Activated gamma-delta T cell treated with Interleukin-2 at 50 U/mL for 16 hours (primary cell): ENCODE measurements around the gene TLK2.
"Not testable (repeated sequence)": the region's sequence is repeated elsewhere in the genome, so short reads cannot be mapped to it uniquely, and the experiment has no call there.

ENCODE experiments used
- DNase-seq: peaks from one replicate; pipeline ENCODE4 v3.0.0-alpha.2; 2020

TLK2 gene

GRCh38 chr17:62565817-62566216, 87.2 kb downstream of the TLK2 start:
- DNase-seq: no peak

GRCh38 chr17:62566996-62567578, 88.5 kb downstream of the TLK2 start:
- DNase-seq: no peak

DNA sequence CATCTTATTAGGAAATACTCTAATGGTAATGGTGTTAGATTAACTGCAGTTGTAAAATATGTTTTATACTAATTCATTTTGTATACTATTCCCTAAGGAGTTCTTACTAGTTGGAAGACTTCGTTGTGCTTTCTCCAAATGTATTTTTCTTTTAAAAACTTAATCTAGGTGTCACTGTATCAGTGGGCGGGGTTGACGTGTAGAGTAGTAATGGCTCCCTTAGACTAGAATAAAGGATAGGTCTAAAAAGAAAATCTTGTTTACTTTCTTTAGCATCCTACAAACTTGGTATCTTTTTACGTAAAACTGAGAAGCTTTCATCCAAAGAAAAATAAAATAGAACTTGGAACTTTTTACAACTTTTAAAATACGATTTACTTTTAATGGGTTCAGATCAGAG, 93.9 kb downstream of the TLK2 start:
- DNase-seq: no peak

DNA sequence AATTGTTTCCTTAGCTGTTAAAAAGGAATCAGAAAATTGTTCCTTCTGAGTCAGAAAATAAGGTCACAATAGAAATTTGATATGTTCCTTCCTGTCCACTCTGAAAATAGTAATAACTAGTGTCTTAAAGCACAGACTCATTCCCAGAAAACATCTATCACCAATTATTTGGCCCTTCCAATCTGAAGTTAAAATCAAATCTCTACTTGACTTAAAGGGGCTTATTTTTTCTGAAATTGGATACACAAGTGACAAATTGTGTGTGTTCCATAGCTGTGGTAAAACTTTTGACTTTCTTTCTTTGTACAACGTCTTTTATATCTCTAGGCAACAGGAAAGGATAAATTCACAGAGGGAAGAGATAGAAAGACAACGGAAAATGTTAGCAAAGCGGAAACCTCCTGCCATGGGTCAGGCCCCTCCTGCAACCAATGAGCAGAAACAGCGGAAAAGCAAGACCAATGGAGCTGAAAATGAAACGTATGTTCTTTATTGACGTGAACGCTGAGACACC, 94.3 kb downstream of the TLK2 start:
- no peak for DNase-seq

GRCh38 chr17:62573480-62574117, 95.0 kb downstream of the TLK2 start:
- DNase-seq: no peak

- DNase-seq: no peak
These were observed 97.8 kb downstream of the TLK2 start for GRCh38 chr17:62576382-62576781.

DNA sequence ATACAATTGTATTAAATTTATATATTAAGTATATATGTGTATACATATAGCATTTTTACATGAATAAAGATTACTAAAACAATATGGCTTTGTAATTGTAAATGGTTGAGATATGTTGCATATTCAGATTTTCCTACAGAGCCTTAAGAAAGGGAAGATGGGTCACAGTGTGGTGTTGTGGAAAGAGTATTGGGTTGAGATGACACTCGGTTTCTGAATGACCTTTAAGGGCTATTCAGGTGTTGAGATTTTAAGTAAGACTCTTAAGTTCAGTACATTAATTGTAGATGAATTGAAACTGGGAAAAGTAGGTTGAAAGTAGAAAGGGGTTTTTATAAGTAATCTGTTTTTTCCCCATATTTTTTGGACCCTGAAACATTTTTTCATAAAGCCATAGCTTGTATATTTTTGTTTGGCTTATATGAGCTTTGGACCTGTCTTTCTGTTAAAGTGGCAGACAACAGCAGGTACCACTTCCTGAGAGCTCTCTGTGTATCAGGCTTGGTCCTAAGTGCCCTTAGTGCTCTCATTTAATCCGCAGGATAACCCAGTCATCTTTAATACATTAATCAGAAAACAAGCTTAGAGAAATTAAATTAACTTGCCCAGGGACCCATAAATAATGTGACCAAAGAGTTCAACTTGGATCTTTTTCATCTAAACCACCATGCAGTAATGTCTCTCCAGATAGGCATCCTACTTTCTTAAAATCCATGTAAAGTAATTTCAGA, 100.3 kb downstream of the TLK2 start:
- no peak for DNase-seq

GRCh38 chr17:62580947-62581346, 102.3 kb downstream of the TLK2 start:
- no peak for DNase-seq

DNA sequence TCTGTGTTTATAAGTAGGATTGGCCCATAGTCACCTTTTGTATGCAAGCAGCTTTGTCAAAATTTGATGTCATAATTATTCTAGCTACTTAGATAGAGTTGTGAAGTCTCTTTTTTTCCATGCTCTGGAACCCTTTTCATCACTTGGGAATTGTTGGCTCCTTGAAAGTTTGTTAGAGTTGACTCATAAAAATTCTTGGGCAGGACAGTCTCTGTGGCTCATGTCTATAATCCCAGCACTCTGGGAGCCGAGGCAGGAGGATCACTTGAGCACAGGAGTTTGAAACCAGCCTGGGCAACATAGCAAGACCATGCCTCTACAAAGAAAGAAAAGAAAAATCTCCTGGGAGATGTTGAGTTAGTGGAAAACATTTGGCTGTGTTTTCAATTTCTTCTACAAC, 103.1 kb downstream of the TLK2 start:
- DNase-seq: no peak

DNA sequence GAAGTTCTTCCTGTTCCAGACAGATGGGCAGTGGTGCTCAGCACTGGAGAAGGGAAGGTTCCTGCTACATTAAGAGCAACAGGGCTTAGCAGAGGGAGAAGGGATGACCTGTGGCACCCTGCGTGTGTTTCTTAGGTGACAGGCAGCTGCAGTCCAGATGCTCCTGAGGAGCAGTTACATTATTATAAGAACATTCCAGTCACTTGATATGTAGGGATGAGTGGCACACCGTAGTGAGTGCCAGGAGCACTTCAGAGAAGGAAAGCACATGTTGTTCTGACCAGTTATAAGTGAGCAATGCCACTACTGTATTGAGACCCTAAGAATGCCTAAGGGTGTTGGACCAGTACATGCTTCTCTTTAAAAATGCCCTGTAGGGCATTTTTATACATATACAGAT, 108.9 kb downstream of the TLK2 start:
- DNase-seq: no peak

- no peak for DNase-seq
These were observed 109.5 kb downstream of the TLK2 start for GRCh38 chr17:62588109-62588508.

GRCh38 chr17:62591333-62591732, 112.7 kb downstream of the TLK2 start:
- DNase-seq: no peak

GRCh38 chr17:62591822-62592221, 113.2 kb downstream of the TLK2 start:
- not testable (repeated sequence) for DNase-seq

- DNase-seq: no peak
These were observed 113.9 kb downstream of the TLK2 start for GRCh38 chr17:62592341-62593099.

DNA sequence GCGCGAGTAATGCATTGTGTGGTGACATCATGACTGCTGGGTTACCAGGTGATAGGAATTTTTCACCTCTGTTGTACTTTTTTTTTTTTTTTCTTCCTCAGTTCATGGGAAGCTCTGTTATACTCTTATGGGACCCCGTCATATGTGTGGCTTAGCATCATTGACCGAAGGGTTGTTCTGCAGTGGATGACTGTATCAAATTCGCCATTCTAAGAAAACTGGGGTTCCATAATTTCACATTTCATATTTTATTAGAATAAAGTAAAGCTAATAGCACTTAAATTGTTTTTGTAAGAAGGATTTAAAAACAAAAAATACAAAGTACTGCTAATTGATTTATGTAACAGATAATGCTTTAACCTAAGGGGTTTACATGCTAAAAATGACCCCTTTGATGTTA, 116.9 kb downstream of the TLK2 start:
- DNase-seq: no peak

- no peak for DNase-seq
These were observed 118.0 kb downstream of the TLK2 start for GRCh38 chr17:62596662-62597061.

DNA sequence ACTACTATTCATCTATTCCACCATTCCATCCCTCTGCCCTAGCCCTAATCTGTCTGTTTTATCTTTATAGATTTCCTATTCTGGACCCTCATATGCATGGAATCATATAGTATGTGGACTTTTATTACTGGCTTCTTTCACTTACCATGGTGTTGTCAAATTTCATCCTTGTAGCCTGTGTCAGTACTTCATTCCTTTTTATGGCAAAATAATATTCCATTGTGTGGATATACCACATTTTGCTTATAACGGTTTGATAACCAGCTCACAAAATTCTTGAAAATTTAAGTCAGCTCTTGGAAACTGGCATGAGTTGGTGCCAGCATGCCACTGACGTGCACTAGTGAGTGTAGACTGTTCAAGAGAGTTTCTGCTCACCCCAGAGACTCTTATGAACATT, 118.5 kb downstream of the TLK2 start:
- no peak for DNase-seq

DNA sequence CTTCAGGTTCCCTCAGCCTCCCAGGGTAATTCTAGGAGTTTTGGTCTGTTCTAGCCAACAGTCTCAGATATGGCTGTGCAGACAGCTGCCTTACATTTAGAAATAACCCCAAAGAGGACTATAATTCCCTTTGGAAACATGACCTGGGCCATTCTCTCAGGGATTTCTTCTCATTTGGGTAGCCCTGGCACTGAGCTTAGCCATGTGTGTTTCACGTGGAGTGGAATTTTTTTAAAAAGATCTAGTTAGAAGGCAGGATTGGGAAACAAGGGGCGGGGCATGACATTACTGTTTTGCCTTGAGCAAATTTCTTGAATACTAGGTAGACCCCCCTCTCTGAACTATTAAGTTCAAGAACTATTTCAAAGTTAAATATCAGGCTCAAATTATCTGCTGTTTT, 119.3 kb downstream of the TLK2 start:
- DNase-seq: no peak

GRCh38 chr17:62599964-62600657, 121.5 kb downstream of the TLK2 start:
- DNase-seq: no peak

- DNase-seq: no peak
These were observed 122.2 kb downstream of the TLK2 start for GRCh38 chr17:62600805-62601204.

DNA sequence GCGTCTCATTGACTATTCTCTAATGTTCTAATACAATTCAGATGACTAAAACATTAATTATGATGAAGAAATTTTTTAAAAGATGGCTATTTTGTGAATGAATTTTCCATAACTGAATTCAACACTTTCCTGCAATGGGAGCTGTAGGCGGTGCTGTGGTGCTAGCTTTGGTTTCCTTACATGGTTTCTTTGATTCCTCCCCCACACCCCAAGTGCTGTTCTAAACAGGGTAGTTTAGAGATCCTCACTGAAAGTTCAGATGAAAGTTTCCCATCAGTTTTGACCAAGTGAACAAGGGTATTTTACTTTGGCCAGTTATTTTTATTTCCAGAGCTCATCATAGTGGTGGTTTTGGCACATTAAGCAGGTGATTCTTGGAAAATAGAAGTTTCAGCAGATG, 122.8 kb downstream of the TLK2 start:
- DNase-seq: no peak

DNA sequence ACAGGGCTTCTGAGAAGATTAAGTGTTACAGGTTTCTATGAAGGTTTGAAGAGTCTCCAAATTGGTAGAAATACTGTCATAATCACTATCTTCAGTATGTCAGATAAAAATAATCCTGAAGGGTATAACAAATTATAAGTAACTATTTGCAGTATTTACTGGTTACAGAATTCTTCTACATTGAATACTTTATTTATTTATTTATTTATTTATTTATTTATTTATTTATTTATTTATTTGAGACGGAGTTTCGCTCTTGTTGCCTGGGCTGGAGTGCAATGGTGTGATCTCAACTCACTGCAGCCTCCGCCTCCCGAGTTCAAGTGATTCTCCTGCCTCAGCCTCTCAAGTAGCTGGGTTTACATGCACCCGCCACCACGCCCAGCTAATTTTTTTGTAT, 125.2 kb downstream of the TLK2 start:
- DNase-seq: not testable (repeated sequence)

DNA sequence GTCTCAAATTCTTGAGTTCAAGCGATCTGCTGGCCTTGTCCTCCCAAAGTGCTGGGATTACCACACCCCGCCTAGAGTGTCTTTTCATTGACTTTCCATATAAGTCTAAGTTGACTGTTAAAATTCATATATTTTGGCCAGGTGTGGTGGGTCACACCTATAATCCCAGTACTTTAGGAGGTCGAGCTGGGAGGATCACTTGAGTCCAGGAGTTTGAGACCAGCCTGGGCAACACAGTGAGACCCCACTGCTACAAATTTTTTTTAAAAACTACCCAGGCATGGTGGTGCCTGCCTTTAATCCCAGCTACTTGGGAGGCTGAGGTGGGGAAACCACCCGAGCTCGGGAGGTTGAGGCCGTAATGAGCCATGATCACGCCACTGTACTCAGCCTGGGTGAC, 127.0 kb downstream of the TLK2 start:
- no peak for DNase-seq
